Hepatocyte (in vitro differentiated cells): ENCODE results near the gene PPDPF.

Experiments
- EZH2 ChIP-seq: fragments of 200-600 bp; sonication (generic); IDR thresholded peaks from 2 replicates; pipeline ENCODE4 v1.6.1; 2016; ENCODE audit warnings: antibody characterized with exemption, mild to moderate bottlenecking, borderline replicate concordance
- EZH2phosphoT487 ChIP-seq: fragments of 200-600 bp; sonication (generic); IDR thresholded peaks from one replicate; pipeline ENCODE4 v1.6.1; 2018; ENCODE audit warnings: antibody characterized with exemption, mild to moderate bottlenecking, low read depth, moderate library complexity; ENCODE audit not compliant: unreplicated experiment, severe bottlenecking
- TF ChIP-seq, protein P1 (sequence below): fragments of 200-600 bp; sonication (generic); IDR thresholded peaks from 2 replicates; pipeline ENCODE4 v1.5.1; 2016; ENCODE audit warnings: antibody characterized with exemption, mild to moderate bottlenecking; ENCODE audit not compliant: poor library complexity

DNA sequence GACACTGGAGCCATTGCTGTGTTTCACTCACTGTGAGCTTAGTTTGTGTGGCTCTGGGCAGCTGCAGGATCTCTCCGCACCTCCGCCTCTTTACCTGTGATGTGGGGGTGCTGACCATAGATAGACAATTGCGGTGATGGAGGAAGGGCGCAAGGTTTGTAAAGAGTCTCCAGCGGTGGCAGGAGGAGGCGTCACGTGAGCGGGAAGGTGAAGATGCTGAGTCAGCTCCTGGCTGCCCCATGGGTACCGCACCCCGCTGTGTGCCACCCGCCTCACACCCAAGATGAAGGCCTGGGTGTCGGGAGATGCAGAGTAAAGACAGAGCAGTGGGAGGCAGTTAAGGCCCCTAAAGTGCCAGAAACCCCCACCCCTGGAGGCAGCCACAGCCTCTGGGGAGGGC, 39.1 kb upstream of the PPDPF start:
- TF ChIP-seq, protein P1, sequence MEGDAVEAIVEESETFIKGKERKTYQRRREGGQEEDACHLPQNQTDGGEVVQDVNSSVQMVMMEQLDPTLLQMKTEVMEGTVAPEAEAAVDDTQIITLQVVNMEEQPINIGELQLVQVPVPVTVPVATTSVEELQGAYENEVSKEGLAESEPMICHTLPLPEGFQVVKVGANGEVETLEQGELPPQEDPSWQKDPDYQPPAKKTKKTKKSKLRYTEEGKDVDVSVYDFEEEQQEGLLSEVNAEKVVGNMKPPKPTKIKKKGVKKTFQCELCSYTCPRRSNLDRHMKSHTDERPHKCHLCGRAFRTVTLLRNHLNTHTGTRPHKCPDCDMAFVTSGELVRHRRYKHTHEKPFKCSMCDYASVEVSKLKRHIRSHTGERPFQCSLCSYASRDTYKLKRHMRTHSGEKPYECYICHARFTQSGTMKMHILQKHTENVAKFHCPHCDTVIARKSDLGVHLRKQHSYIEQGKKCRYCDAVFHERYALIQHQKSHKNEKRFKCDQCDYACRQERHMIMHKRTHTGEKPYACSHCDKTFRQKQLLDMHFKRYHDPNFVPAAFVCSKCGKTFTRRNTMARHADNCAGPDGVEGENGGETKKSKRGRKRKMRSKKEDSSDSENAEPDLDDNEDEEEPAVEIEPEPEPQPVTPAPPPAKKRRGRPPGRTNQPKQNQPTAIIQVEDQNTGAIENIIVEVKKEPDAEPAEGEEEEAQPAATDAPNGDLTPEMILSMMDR: no peak
- no peak for TF ChIP-seq EZH2
- no peak for TF ChIP-seq EZH2phosphoT487
